ENCODE measurements around the gene SACS.

Gene SACS

DNA sequence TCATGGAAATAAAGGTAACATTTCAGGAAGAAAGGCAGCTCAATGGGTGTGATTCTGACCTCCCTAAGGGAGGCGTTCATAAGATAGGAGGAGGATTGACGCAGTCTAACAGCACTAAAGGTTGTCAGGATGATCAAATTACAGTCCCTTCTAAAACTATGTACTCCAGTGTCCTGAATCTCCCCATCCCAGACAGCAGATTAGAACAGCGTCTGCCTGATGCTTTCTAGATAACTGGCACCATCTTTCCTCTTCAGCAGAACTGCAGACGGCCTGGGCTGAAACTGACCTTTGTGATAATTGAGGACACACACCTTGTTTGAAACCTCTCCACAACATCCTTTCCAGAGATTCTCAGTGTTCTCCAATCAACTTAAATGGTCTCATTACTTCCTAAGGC is 25.5 kb upstream of the SACS start:
- Histone ChIP-seq H3K9me3 (ENCODE audit: control insufficient read depth, low read length) (no peaks in the 10 kb centered on the region), H3K23ac (ENCODE audit: low read length in 2 of 2) (no peak overlapping the region), H3K4ac (ENCODE audit: low read depth in 1 of 2, low read length in 2 of 2) (no peak overlapping the region), H2AFZ (ENCODE audit: low read depth, low read length) (no peak overlapping the region), H2AK5ac (ENCODE audit: low read length, severe bottlenecking) (no peak overlapping the region), H3K4me2 (ENCODE audit: low read length, poor library complexity, severe bottlenecking) (no peak overlapping the region), H2BK120ac (ENCODE audit: low read depth, low read length) (no peak overlapping the region), H3K27ac (ENCODE audit: low read length, poor library complexity, severe bottlenecking) (no peak overlapping the region), H3K9ac (ENCODE audit: low read length) (no peak overlapping the region), H2BK5ac (ENCODE audit: low read depth, low read length, poor library complexity, severe bottlenecking) (no peak overlapping the region), H3K4me1 (ENCODE audit: control insufficient read depth, insufficient read depth, low read depth, low read length) (no peaks in the 10 kb centered on the region), H4K91ac (ENCODE audit: low read length) (no peak overlapping the region), H3K79me1 (replicated peaks; ENCODE audit: low read length, poor library complexity, severe bottlenecking) (no peaks in the 10 kb centered on the region), H4K8ac (ENCODE audit: low read length) (no peak overlapping the region), H3K14ac (ENCODE audit: low read length in 2 of 2) (no peak overlapping the region), H3K4me3 (ENCODE audit: insufficient read depth in 1 of 2, low read depth in 1 of 2, low read length in 2 of 2) (no peak overlapping the region), H3K18ac (ENCODE audit: low read depth in 1 of 2, low read length in 2 of 2) (no peak overlapping the region), H3K36me3 (ENCODE audit: control insufficient read depth in 1 of 2, insufficient read depth in 2 of 2, low read depth in 1 of 2, low read length in 2 of 2) (no peaks in the 10 kb centered on the region), H3K27me3 (ENCODE audit: control insufficient read depth in 1 of 2, insufficient read depth in 1 of 2, low read length in 2 of 2) (no peaks in the 10 kb centered on the region), H2BK15ac (ENCODE audit: low read depth, poor library complexity, severe bottlenecking) (no peak overlapping the region), H2BK12ac (ENCODE audit: low read length in 2 of 2) (no peak overlapping the region)
- no peak for DNase-seq
- WGBS = 67% methylated on average over 4 of the region's 4 CpGs

GRCh38 chr13:23456437-23457210 is 23.1 kb upstream of the SACS start:
- Histone ChIP-seq H3K4me2 (ENCODE audit: low read length, poor library complexity, severe bottlenecking) (no peak overlapping the region), H2BK15ac (ENCODE audit: low read depth, poor library complexity, severe bottlenecking) (no peak overlapping the region), H3K23ac (ENCODE audit: low read length in 2 of 2) (no peak overlapping the region), H3K4ac (ENCODE audit: low read depth in 1 of 2, low read length in 2 of 2) (no peak overlapping the region), H2AK5ac (ENCODE audit: low read length, severe bottlenecking) (no peak overlapping the region), H3K4me1 (ENCODE audit: control insufficient read depth, insufficient read depth, low read depth, low read length) (no peaks in the 10 kb centered on the region), H2BK120ac (ENCODE audit: low read depth, low read length) (no peak overlapping the region), H3K9ac (ENCODE audit: low read length) (no peak overlapping the region), H2AFZ (ENCODE audit: low read depth, low read length) (no peak overlapping the region), H3K27ac (ENCODE audit: low read length, poor library complexity, severe bottlenecking) (no peak overlapping the region), H3K9me3 (ENCODE audit: control insufficient read depth, low read length) (no peaks in the 10 kb centered on the region), H3K18ac (ENCODE audit: low read depth in 1 of 2, low read length in 2 of 2) (no peak overlapping the region), H4K91ac (ENCODE audit: low read length) (no peak overlapping the region), H2BK12ac (ENCODE audit: low read length in 2 of 2) (no peak overlapping the region), H3K27me3 (ENCODE audit: control insufficient read depth in 1 of 2, insufficient read depth in 1 of 2, low read length in 2 of 2) (no peaks in the 10 kb centered on the region), H3K36me3 (ENCODE audit: control insufficient read depth in 1 of 2, insufficient read depth in 2 of 2, low read depth in 1 of 2, low read length in 2 of 2) (no peaks in the 10 kb centered on the region), H2BK5ac (ENCODE audit: low read depth, low read length, poor library complexity, severe bottlenecking) (no peak overlapping the region), H3K79me1 (replicated peaks; ENCODE audit: low read length, poor library complexity, severe bottlenecking) (no peaks in the 10 kb centered on the region), H4K8ac (ENCODE audit: low read length) (no peak overlapping the region), H3K4me3 (ENCODE audit: insufficient read depth in 1 of 2, low read depth in 1 of 2, low read length in 2 of 2) (no peak overlapping the region), H3K14ac (ENCODE audit: low read length in 2 of 2) (no peak overlapping the region)
- WGBS = 96% methylated on average over 9 of the region's 9 CpGs
- no peak for DNase-seq

GRCh38 chr13:23455401-23456185 is 22.1 kb upstream of the SACS start:
- Histone ChIP-seq H3K23ac (ENCODE audit: low read length in 2 of 2) (no peak overlapping the region), H3K14ac (ENCODE audit: low read length in 2 of 2) (no peak overlapping the region), H3K4me1 (ENCODE audit: control insufficient read depth, insufficient read depth, low read depth, low read length) (no peaks in the 10 kb centered on the region), H3K79me1 (replicated peaks; ENCODE audit: low read length, poor library complexity, severe bottlenecking) (no peaks in the 10 kb centered on the region), H2BK15ac (ENCODE audit: low read depth, poor library complexity, severe bottlenecking) (no peak overlapping the region), H2BK120ac (ENCODE audit: low read depth, low read length) (no peak overlapping the region), H3K4ac (ENCODE audit: low read depth in 1 of 2, low read length in 2 of 2) (no peak overlapping the region), H3K9me3 (ENCODE audit: control insufficient read depth, low read length) (no peaks in the 10 kb centered on the region), H2BK5ac (ENCODE audit: low read depth, low read length, poor library complexity, severe bottlenecking) (no peak overlapping the region), H3K18ac (ENCODE audit: low read depth in 1 of 2, low read length in 2 of 2) (no peak overlapping the region), H2AK5ac (ENCODE audit: low read length, severe bottlenecking) (no peak overlapping the region), H3K36me3 (ENCODE audit: control insufficient read depth in 1 of 2, insufficient read depth in 2 of 2, low read depth in 1 of 2, low read length in 2 of 2) (no peaks in the 10 kb centered on the region), H3K9ac (ENCODE audit: low read length) (no peak overlapping the region), H3K27ac (ENCODE audit: low read length, poor library complexity, severe bottlenecking) (no peak overlapping the region), H4K91ac (ENCODE audit: low read length) (no peak overlapping the region), H4K8ac (ENCODE audit: low read length) (no peak overlapping the region), H2AFZ (ENCODE audit: low read depth, low read length) (no peak overlapping the region), H3K27me3 (ENCODE audit: control insufficient read depth in 1 of 2, insufficient read depth in 1 of 2, low read length in 2 of 2) (no peaks in the 10 kb centered on the region), H2BK12ac (ENCODE audit: low read length in 2 of 2) (no peak overlapping the region), H3K4me3 (ENCODE audit: insufficient read depth in 1 of 2, low read depth in 1 of 2, low read length in 2 of 2) (no peak overlapping the region), H3K4me2 (ENCODE audit: low read length, poor library complexity, severe bottlenecking) (no peak overlapping the region)
- 93% methylated on average over 7 of the region's 7 CpGs for WGBS
- no peak for DNase-seq

GRCh38 chr13:23453132-23453531 is 19.6 kb upstream of the SACS start:
- Histone ChIP-seq H3K4me1 (ENCODE audit: control insufficient read depth, insufficient read depth, low read depth, low read length) (no peaks in the 10 kb centered on the region), H3K4me3 (ENCODE audit: insufficient read depth in 1 of 2, low read depth in 1 of 2, low read length in 2 of 2) (no peak overlapping the region), H3K4me2 (ENCODE audit: low read length, poor library complexity, severe bottlenecking) (no peak overlapping the region), H3K18ac (ENCODE audit: low read depth in 1 of 2, low read length in 2 of 2) (no peak overlapping the region), H3K23ac (ENCODE audit: low read length in 2 of 2) (no peak overlapping the region), H2AFZ (ENCODE audit: low read depth, low read length) (no peak overlapping the region), H4K8ac (ENCODE audit: low read length) (no peak overlapping the region), H3K27me3 (ENCODE audit: control insufficient read depth in 1 of 2, insufficient read depth in 1 of 2, low read length in 2 of 2) (no peaks in the 10 kb centered on the region), H2BK15ac (ENCODE audit: low read depth, poor library complexity, severe bottlenecking) (no peak overlapping the region), H4K91ac (ENCODE audit: low read length) (no peak overlapping the region), H3K9me3 (ENCODE audit: control insufficient read depth, low read length) (no peaks in the 10 kb centered on the region), H2AK5ac (ENCODE audit: low read length, severe bottlenecking) (no peak overlapping the region), H2BK120ac (ENCODE audit: low read depth, low read length) (no peak overlapping the region), H2BK12ac (ENCODE audit: low read length in 2 of 2) (no peak overlapping the region), H3K14ac (ENCODE audit: low read length in 2 of 2) (no peak overlapping the region), H3K79me1 (replicated peaks; ENCODE audit: low read length, poor library complexity, severe bottlenecking) (no peaks in the 10 kb centered on the region), H3K27ac (ENCODE audit: low read length, poor library complexity, severe bottlenecking) (no peak overlapping the region), H3K9ac (ENCODE audit: low read length) (no peak overlapping the region), H3K4ac (ENCODE audit: low read depth in 1 of 2, low read length in 2 of 2) (no peak overlapping the region), H3K36me3 (ENCODE audit: control insufficient read depth in 1 of 2, insufficient read depth in 2 of 2, low read depth in 1 of 2, low read length in 2 of 2) (no peaks in the 10 kb centered on the region), H2BK5ac (ENCODE audit: low read depth, low read length, poor library complexity, severe bottlenecking) (no peak overlapping the region)
- WGBS = 89% methylated on average over 8 of the region's 8 CpGs
- DNase-seq = no peak

Data from mesenchymal stem cell (in vitro differentiated cells and primary cell).